Measurements from ENCODE around the gene DMAP1.

DNA sequence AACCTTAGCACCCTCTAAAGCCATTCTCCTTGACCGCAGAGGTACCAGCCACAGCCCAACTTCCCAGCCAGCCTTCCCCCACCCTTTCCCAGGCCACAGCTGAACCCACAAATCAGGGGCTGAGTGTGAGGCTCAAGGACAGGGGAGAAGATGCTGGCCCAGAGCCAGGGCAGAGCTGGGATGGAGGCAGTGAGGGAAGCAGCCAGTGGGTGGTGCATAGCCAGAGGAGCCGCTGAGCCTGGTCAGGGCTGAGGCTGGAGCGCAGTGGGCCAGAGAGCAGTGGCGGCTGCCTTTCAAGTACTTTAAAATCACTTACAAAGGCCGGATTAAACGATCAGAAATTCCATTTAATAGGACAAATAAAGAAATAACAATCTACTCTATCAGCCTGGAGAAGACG lies 36.3 kb downstream of the DMAP1 start:
- no peak for TF ChIP-seq CTCF (IDR thresholded peaks at IDR 0.05)
- TF ChIP-seq, protein P1, sequence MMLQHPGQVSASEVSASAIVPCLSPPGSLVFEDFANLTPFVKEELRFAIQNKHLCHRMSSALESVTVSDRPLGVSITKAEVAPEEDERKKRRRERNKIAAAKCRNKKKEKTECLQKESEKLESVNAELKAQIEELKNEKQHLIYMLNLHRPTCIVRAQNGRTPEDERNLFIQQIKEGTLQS (CRISPR knock-in tag; conservative IDR thresholded peaks at IDR 0.05) = no peak
- no peak for TF ChIP-seq JUN (CRISPR knock-in tag; IDR thresholded peaks at IDR 0.05)
